WTC11 (cell line): ENCODE results near the gene TMEM259. TPM values are rescaled to one million over a fixed set of nuclear protein-coding genes. Genes with fewer than 3 reads are reported as not detected.

Source experiments
- ATAC-seq: fragments of 200-7000 bp; cut with Tn5 transposase; 2 replicates; pipeline ENCODE4 v1.10.0; 2021; ENCODE audit warnings: mild to moderate bottlenecking, moderate library complexity
- CTCF ChIA-PET: fragments of 300-600 bp; sonication (Branson Sonifier 250); formaldehyde crosslinking; loops from one replicate; lab custom pipeline; 2021; ENCODE audit warnings: antibody characterized with exemption; lab: Charles Lee
- POLR2A ChIA-PET: fragments of 350-600 bp; sonication (Branson Sonifier 250); formaldehyde crosslinking; loops from one replicate; lab custom pipeline; 2021; ENCODE audit warnings: antibody characterized with exemption; lab: Charles Lee
- DNase-seq: peaks from one replicate; pipeline ENCODE4 v3.0.0; 2021; ENCODE audit warnings: low spot score
- H3K27ac Mint-ChIP-seq: 2 replicates; pipeline ENCODE4 v1.8.0; 2021; ENCODE audit warnings: mixed read lengths
- H3K27me3 Mint-ChIP-seq: 2 replicates; pipeline ENCODE4 v1.8.0; 2021; ENCODE audit warnings: low read depth, mild to moderate bottlenecking, moderate library complexity, mixed read lengths
- H3K36me3 Mint-ChIP-seq: 2 replicates; pipeline ENCODE4 v1.8.0; 2021; ENCODE audit warnings: mixed read lengths
- H3K4me1 Mint-ChIP-seq: 2 replicates; pipeline ENCODE4 v1.8.0; 2022; ENCODE audit warnings: mixed read lengths
- H3K4me3 Mint-ChIP-seq: 2 replicates; pipeline ENCODE4 v1.8.0; 2021; ENCODE audit warnings: mild to moderate bottlenecking, moderate library complexity, mixed read lengths
- H3K9me3 Mint-ChIP-seq: 2 replicates; pipeline ENCODE4 v1.8.0; 2021; ENCODE audit warnings: mixed read lengths
- ATF1 ChIP-seq: sonication (generic); formaldehyde crosslinking; IDR thresholded peaks from 2 replicates; pipeline ENCODE4 v1.8.1; 2023; ENCODE audit warnings: mild to moderate bottlenecking, moderate library complexity, missing genetic modification reagents
- CREB1 ChIP-seq: sonication (generic); formaldehyde crosslinking; IDR thresholded peaks from 2 replicates; pipeline ENCODE4 v1.8.0; 2023; ENCODE audit warnings: mild to moderate bottlenecking, missing genetic modification reagents
- ETV6 ChIP-seq: sonication (generic); formaldehyde crosslinking; IDR thresholded peaks from 2 replicates; pipeline ENCODE4 v1.8.1; 2022; ENCODE audit warnings: mild to moderate bottlenecking, missing genetic modification reagents
- NFE2L1 ChIP-seq: sonication (generic); formaldehyde crosslinking; IDR thresholded peaks from 2 replicates; pipeline ENCODE4 v1.8.1; 2023; ENCODE audit warnings: missing genetic modification reagents
- NFYB ChIP-seq: sonication (generic); formaldehyde crosslinking; conservative IDR thresholded peaks from 2 replicates; pipeline ENCODE4 v1.8.0; 2022; ENCODE audit warnings: low read depth, missing genetic modification reagents
- ZNF281 ChIP-seq: sonication (generic); formaldehyde crosslinking; IDR thresholded peaks from 2 replicates; pipeline ENCODE4 v1.8.0; 2023; ENCODE audit warnings: mild to moderate bottlenecking, missing genetic modification reagents
- ZNF532 ChIP-seq: fragments of 250-450 bp; sonication (Bioruptor Pico); IDR thresholded peaks from 2 replicates; pipeline ENCODE4 v1.9.0; 2021; ENCODE audit warnings: mild to moderate bottlenecking, borderline replicate concordance
- total RNA-seq: library from RNA; stranded (reverse); gene quantifications from 3 replicates; pipeline ENCODE4 v1.2.3, GENCODE V29; 2021
- TF ChIP-seq, protein P1 (sequence below): fragments of 250-450 bp; sonication (Bioruptor Pico); IDR thresholded peaks from 2 replicates; pipeline ENCODE4 v1.8.0; 2021; ENCODE audit warnings: mild to moderate bottlenecking
- TF ChIP-seq, protein P2 (sequence below): sonication (generic); formaldehyde crosslinking; IDR thresholded peaks from 2 replicates; pipeline ENCODE4 v1.8.1; 2022; ENCODE audit warnings: low read depth, missing genetic modification reagents, borderline replicate concordance
- TF ChIP-seq, protein P3 (sequence below): fragments of 250-450 bp; sonication (Bioruptor Pico); IDR thresholded peaks from 2 replicates; pipeline ENCODE4 v2.1.2; 2022; ENCODE audit warnings: mild to moderate bottlenecking, moderate library complexity
- TF ChIP-seq, protein P4 (sequence below): sonication (generic); formaldehyde crosslinking; IDR thresholded peaks from 2 replicates; pipeline ENCODE4 v1.8.0; 2022; ENCODE audit warnings: mild to moderate bottlenecking, missing genetic modification reagents

Gene TMEM259
- total RNA-seq, 1 experiment from 2014 or later, result 202 TPM

- TF ChIP-seq, protein P1, sequence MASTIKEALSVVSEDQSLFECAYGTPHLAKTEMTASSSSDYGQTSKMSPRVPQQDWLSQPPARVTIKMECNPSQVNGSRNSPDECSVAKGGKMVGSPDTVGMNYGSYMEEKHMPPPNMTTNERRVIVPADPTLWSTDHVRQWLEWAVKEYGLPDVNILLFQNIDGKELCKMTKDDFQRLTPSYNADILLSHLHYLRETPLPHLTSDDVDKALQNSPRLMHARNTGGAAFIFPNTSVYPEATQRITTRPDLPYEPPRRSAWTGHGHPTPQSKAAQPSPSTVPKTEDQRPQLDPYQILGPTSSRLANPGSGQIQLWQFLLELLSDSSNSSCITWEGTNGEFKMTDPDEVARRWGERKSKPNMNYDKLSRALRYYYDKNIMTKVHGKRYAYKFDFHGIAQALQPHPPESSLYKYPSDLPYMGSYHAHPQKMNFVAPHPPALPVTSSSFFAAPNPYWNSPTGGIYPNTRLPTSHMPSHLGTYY (CRISPR knock-in tag), result no peak
- TF ChIP-seq CREB1 (CRISPR knock-in tag), result no peak
- no peak for TF ChIP-seq NFE2L1 (CRISPR knock-in tag)
- TF ChIP-seq ZNF532, result no peak
- TF ChIP-seq NFYB (CRISPR knock-in tag), result no peak
- no peak for TF ChIP-seq ETV6
- TF ChIP-seq, all 79 proteins: peak for 0
Observed at GRCh38 chr19:976476-976875, 44.4 kb downstream of the TMEM259 start (continued).

GRCh38 chr19:974564-975257 lies 46.2 kb downstream of the TMEM259 start:
- H3K4me1 Mint-ChIP-seq, result peaks cover 5% of the 10 kb centered on the region; the same call in 1 of the 2 replicates
- peaks cover 6% of the 10 kb centered on the region for H3K9me3 Mint-ChIP-seq
- peaks cover 21% of the 10 kb centered on the region for H3K36me3 Mint-ChIP-seq
- no peaks in the 10 kb centered on the region for H3K27me3 Mint-ChIP-seq
- no peak overlapping the region for H3K27ac Mint-ChIP-seq
- TF ChIP-seq, protein P2, sequence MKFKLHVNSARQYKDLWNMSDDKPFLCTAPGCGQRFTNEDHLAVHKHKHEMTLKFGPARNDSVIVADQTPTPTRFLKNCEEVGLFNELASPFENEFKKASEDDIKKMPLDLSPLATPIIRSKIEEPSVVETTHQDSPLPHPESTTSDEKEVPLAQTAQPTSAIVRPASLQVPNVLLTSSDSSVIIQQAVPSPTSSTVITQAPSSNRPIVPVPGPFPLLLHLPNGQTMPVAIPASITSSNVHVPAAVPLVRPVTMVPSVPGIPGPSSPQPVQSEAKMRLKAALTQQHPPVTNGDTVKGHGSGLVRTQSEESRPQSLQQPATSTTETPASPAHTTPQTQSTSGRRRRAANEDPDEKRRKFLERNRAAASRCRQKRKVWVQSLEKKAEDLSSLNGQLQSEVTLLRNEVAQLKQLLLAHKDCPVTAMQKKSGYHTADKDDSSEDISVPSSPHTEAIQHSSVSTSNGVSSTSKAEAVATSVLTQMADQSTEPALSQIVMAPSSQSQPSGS, result no peak
- no peak for TF ChIP-seq ZNF281
- no peak for TF ChIP-seq ATF1 (CRISPR knock-in tag)
- TF ChIP-seq, protein P3, sequence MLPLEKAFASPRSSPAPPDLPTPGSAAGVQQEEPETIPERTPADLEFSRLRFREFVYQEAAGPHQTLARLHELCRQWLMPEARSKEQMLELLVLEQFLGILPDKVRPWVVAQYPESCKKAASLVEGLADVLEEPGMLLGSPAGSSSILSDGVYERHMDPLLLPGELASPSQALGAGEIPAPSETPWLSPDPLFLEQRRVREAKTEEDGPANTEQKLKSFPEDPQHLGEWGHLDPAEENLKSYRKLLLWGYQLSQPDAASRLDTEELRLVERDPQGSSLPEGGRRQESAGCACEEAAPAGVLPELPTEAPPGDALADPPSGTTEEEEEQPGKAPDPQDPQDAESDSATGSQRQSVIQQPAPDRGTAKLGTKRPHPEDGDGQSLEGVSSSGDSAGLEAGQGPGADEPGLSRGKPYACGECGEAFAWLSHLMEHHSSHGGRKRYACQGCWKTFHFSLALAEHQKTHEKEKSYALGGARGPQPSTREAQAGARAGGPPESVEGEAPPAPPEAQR (CRISPR knock-in tag), result no peak
- TF ChIP-seq, protein P4, sequence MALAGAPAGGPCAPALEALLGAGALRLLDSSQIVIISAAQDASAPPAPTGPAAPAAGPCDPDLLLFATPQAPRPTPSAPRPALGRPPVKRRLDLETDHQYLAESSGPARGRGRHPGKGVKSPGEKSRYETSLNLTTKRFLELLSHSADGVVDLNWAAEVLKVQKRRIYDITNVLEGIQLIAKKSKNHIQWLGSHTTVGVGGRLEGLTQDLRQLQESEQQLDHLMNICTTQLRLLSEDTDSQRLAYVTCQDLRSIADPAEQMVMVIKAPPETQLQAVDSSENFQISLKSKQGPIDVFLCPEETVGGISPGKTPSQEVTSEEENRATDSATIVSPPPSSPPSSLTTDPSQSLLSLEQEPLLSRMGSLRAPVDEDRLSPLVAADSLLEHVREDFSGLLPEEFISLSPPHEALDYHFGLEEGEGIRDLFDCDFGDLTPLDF (CRISPR knock-in tag), result no peak
- TF ChIP-seq, all 79 proteins: peak for 0
- DNase-seq (no peak), ATAC-seq (no peak)
- ChIA-PET POLR2A (no interaction called here), CTCF (no interaction called here)
- no peak overlapping the region for H3K4me3 Mint-ChIP-seq
